HG03135 (cell line): ENCODE results near the gene S100A10.

ENCODE experiments used
- ATAC-seq: cut with Tn5 transposase; IDR thresholded peaks from one replicate; pipeline ENCODE4 v1.9.1; 2021; ENCODE audit warnings: mild to moderate bottlenecking, moderate library complexity; ENCODE audit not compliant: unreplicated experiment

Gene S100A10

GRCh38 chr1:151939141-151939540 lies 54.5 kb downstream of the S100A10 start:
- ATAC-seq, result no peak

GRCh38 chr1:151936653-151937052 lies 57.0 kb downstream of the S100A10 start:
- no peak for ATAC-seq

- ATAC-seq, result no peak
These were observed 57.6 kb downstream of the S100A10 start for GRCh38 chr1:151935894-151936602.

GRCh38 chr1:151935154-151935553 lies 58.5 kb downstream of the S100A10 start:
- no peak for ATAC-seq

- no peak for ATAC-seq
These were observed 59.6 kb downstream of the S100A10 start for GRCh38 chr1:151934048-151934493.
